SK-N-MC (cell line): ENCODE results near the gene ARRB1.

Source experiments
- EZH2 ChIP-seq: fragments of 200-600 bp; sonication (generic); IDR thresholded peaks from one replicate; pipeline ENCODE4 v1.6.1; 2017; ENCODE audit warnings: antibody characterized with exemption
- FOXP2 ChIP-seq: optimal IDR thresholded peaks from 2 replicates; pipeline ENCODE3; 2011; ENCODE audit warnings: mild to moderate bottlenecking, moderate library complexity; ENCODE audit not compliant: insufficient read depth; ENCODE audit errors: extremely low read length, control extremely low read depth
- POLR2AphosphoS5 ChIP-seq: IDR thresholded peaks from 2 replicates; pipeline ENCODE4 v1.6.1; 2012; ENCODE audit warnings: mild to moderate bottlenecking, low read depth, low read length, borderline replicate concordance

- TF ChIP-seq EZH2 (no peak), POLR2AphosphoS5 (no peak), FOXP2 (no peak)
Observed at GRCh38 chr11:75229466-75229865, 122.0 kb downstream of the ARRB1 start.
